Measurements from ENCODE around the gene TMPRSS13.

GRCh38 chr11:117945047-117945810 is 16.0 kb upstream of the TMPRSS13 start:
- TF ChIP-seq EZH2 (IDR thresholded peaks at IDR 0.05; ENCODE audit: insufficient read depth, poor library complexity, severe bottlenecking) (no peak), EZH2phosphoT487 (IDR thresholded peaks at IDR 0.05; ENCODE audit: insufficient read depth, low read depth) (no peak)
